ENCODE data around the gene GATAD2B. TPM values are rescaled to one million over a fixed set of nuclear protein-coding genes. Genes with fewer than 3 reads are reported as not detected.

The GATAD2B gene
- total RNA-seq = 12.2 and 12.7 TPM in 2 replicates

- peak; percentile 97 for DNase-seq (ENCODE audit: low read depth)
- no peaks in the 10 kb centered on the region for H3K27me3 ChIP-seq (ENCODE audit: control insufficient read depth, insufficient read depth, low read length)
- no peaks in the 10 kb centered on the region for H3K36me3 ChIP-seq (ENCODE audit: control insufficient read depth, insufficient read depth, low read length)
- peak within 1 kb of the TSS; percentile 84 for H3K4me3 ChIP-seq (ENCODE audit: low read depth, low read length)
- TF ChIP-seq CTCF (IDR thresholded peaks at IDR 0.05; ENCODE audit: insufficient read depth, low read length, poor library complexity, severe bottlenecking) = no peak
Measured at GRCh38 chr1:153922972-153923925, at the start of gene GATAD2B. TSS of gene GATAD2B (minus strand) at chr1:153922972. CDS start at chr1:153828347, 94,625 bp downstream.

DNA sequence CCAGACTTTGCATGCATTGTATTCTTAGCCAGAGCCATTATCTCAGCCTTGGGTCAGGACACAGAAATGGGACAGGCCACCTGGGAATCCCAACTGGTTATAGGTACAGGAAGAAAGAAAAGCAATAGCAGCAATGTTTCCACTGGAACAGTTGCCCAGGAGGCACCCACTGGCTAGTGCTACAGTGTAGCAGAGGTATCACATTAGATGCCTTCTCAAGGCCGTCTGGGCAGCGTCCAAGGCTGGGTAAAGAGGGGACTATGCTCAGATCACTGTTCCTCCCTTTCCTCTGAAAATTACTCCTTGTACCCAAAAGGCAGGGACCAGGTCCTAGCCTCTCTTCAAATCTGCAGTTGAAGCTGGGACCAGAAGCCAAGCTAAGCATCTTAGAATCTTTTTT, 47.6 kb upstream of the GATAD2B start:
- no peak for DNase-seq (ENCODE audit: low read depth)
- no peaks in the 10 kb centered on the region for H3K36me3 ChIP-seq (ENCODE audit: control insufficient read depth, insufficient read depth, low read length)
- no peaks in the 10 kb centered on the region for H3K27me3 ChIP-seq (ENCODE audit: control insufficient read depth, insufficient read depth, low read length)
- no peak for TF ChIP-seq CTCF (IDR thresholded peaks at IDR 0.05; ENCODE audit: insufficient read depth, low read length, poor library complexity, severe bottlenecking)
- H3K4me3 ChIP-seq (ENCODE audit: low read depth, low read length) = no peak overlapping the region

DNA sequence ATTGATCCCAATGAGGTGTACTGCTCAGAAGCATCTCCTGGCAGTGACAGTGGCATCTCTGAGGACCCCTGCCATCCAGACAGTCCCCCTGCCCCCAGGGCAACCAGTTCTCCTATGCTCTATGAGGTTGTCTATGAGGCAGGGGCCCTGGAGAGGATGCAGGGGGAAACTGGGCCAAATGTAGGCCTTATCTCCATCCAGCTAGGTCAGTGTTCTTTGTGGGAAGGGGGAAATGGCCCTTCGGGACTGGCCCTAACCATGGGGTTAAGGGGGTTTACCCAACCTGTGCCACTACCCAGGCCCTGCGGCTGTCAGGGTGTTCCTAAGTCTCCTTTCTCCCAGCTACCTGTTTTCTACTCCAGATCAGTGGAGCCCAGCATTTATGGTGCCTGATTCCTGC, 46.2 kb upstream of the GATAD2B start:
- TF ChIP-seq CTCF (IDR thresholded peaks at IDR 0.05; ENCODE audit: insufficient read depth, low read length, poor library complexity, severe bottlenecking) = no peak
- H3K27me3 ChIP-seq (ENCODE audit: control insufficient read depth, insufficient read depth, low read length) = no peaks in the 10 kb centered on the region
- DNase-seq (ENCODE audit: low read depth) = no peak
- H3K4me3 ChIP-seq (ENCODE audit: low read depth, low read length) = no peak overlapping the region
- no peaks in the 10 kb centered on the region for H3K36me3 ChIP-seq (ENCODE audit: control insufficient read depth, insufficient read depth, low read length)

GRCh38 chr1:153968408-153968807, 45.6 kb upstream of the GATAD2B start:
- no peak for DNase-seq (ENCODE audit: low read depth)
- Histone ChIP-seq H3K27me3 (ENCODE audit: control insufficient read depth, insufficient read depth, low read length) (no peaks in the 10 kb centered on the region), H3K4me3 (ENCODE audit: low read depth, low read length) (peak overlapping the region; percentile 44), H3K36me3 (ENCODE audit: control insufficient read depth, insufficient read depth, low read length) (no peaks in the 10 kb centered on the region)
- TF ChIP-seq CTCF (IDR thresholded peaks at IDR 0.05; ENCODE audit: insufficient read depth, low read length, poor library complexity, severe bottlenecking) = no peak

DNA sequence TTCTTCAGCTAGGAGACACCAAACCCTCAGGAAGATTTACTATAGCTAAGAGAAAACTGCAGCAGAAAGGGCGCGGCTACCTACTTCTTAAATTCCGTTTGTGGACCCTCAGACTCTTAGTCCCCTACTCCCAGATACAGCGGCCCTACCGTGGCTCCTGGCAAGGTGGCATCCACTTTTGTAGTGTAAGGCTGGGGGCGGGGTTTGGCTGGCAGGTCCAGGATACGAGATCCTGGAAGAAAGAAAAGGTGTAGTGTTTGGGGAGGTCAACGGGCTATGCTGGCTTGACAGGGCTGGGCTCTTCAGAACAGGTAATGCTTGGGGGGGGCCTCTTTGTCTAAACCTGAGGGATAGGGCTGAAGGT, 45.2 kb upstream of the GATAD2B start:
- Histone ChIP-seq H3K36me3 (ENCODE audit: control insufficient read depth, insufficient read depth, low read length) (no peaks in the 10 kb centered on the region), H3K27me3 (ENCODE audit: control insufficient read depth, insufficient read depth, low read length) (no peaks in the 10 kb centered on the region), H3K4me3 (ENCODE audit: low read depth, low read length) (peak overlapping the region; percentile 44)
- no peak for DNase-seq (ENCODE audit: low read depth)
- TF ChIP-seq CTCF (IDR thresholded peaks at IDR 0.05; ENCODE audit: insufficient read depth, low read length, poor library complexity, severe bottlenecking) = no peak

Measured in kidney epithelial cell (primary cell).